Neuronal stem cell (in vitro differentiated cells): ENCODE data around the gene IPCEF1.

Experiments
- DNase-seq: peaks from one replicate; pipeline ENCODE4 v3.0.0-alpha.2; 2013; ENCODE audit warnings: low spot score
- H2AFZ ChIP-seq: one replicate; pipeline ENCODE4 v1.6.1; 2013; ENCODE audit warnings: mild to moderate bottlenecking, low read length, inconsistent platforms
- H2AK5ac ChIP-seq: 2 replicates; pipeline ENCODE4 v1.6.1; 2013; ENCODE audit warnings: low read depth, mild to moderate bottlenecking, inconsistent platforms, low read length, moderate library complexity, mixed read lengths
- H2BK120ac ChIP-seq: 2 replicates; pipeline ENCODE4 v1.6.1; 2013; ENCODE audit warnings: low read depth, mild to moderate bottlenecking, inconsistent platforms, low read length, moderate library complexity, mixed read lengths
- H2BK12ac ChIP-seq: one replicate; pipeline ENCODE4 v1.6.1; 2013; ENCODE audit warnings: low read length, inconsistent platforms
- H2BK15ac ChIP-seq: 2 replicates; pipeline ENCODE4 v1.6.1; 2013; ENCODE audit warnings: mild to moderate bottlenecking, low read length, inconsistent platforms, mixed read lengths
- H2BK5ac ChIP-seq: one replicate; pipeline ENCODE4 v1.6.1; 2013; ENCODE audit warnings: inconsistent platforms, mild to moderate bottlenecking, low read length, moderate library complexity
- H3K14ac ChIP-seq: one replicate; pipeline ENCODE4 v1.6.1; 2013; ENCODE audit warnings: low read length, inconsistent platforms
- H3K18ac ChIP-seq: 2 replicates; pipeline ENCODE4 v1.6.1; 2013; ENCODE audit warnings: low read length, inconsistent platforms
- H3K23ac ChIP-seq: 2 replicates; pipeline ENCODE4 v1.6.1; 2013; ENCODE audit warnings: low read depth, mild to moderate bottlenecking, mixed read lengths, low read length, inconsistent platforms; ENCODE audit not compliant: poor library complexity
- H3K27ac ChIP-seq: replicated peaks from 3 replicates; pipeline ENCODE4 v1.5.1; 2013; ENCODE audit warnings: low read length, inconsistent platforms
- H3K27me3 ChIP-seq, 3 experiments: 2 replicates each; pipeline ENCODE4 v1.6.1; 2013; ENCODE audit warnings: low read length in 3 of 3, mild to moderate bottlenecking in 2 of 3, inconsistent platforms in 1 of 3, low read depth in 1 of 3, mixed read lengths in 1 of 3, moderate library complexity in 1 of 3; ENCODE audit not compliant: control insufficient read depth in 3 of 3, insufficient read depth in 3 of 3
- H3K36me3 ChIP-seq, 2 donors: replicated peaks in 1 of 2; 2 replicates each; pipeline ENCODE4 v1.6.1; 2013; ENCODE audit warnings: low read length in 2 of 2; ENCODE audit not compliant: control insufficient read depth in 2 of 2, insufficient read depth in 2 of 2
- H3K4ac ChIP-seq: 2 replicates; pipeline ENCODE4 v1.6.1; 2013; ENCODE audit warnings: inconsistent platforms, mild to moderate bottlenecking, low read length, moderate library complexity
- H3K4me1 ChIP-seq, 2 donors: 1 replicate in 1 of 2; 2 replicates in 1 of 2; pipeline ENCODE4 v1.6.1; 2013; ENCODE audit warnings: low read length in 2 of 2, low read depth in 1 of 2; ENCODE audit not compliant: control insufficient read depth in 2 of 2, insufficient read depth in 1 of 2
- H3K4me2 ChIP-seq: one replicate; pipeline ENCODE4 v1.6.1; 2013; ENCODE audit warnings: mild to moderate bottlenecking, low read length, inconsistent platforms; ENCODE audit not compliant: insufficient read depth, poor library complexity, severe bottlenecking
- H3K4me3 ChIP-seq, 2 donors: 2 replicates each; pipeline ENCODE4 v1.5.1; 2013; ENCODE audit warnings: low read length in 2 of 2, mild to moderate bottlenecking in 2 of 2, inconsistent platforms in 1 of 2, moderate library complexity in 1 of 2
- H3K79me1 ChIP-seq: one replicate; pipeline ENCODE4 v1.6.1; 2013; ENCODE audit warnings: low read depth, mild to moderate bottlenecking, inconsistent platforms, low read length, moderate library complexity
- H3K9ac ChIP-seq: one replicate; pipeline ENCODE4 v1.6.1; 2013; ENCODE audit warnings: mild to moderate bottlenecking, low read depth, low read length, inconsistent platforms; ENCODE audit not compliant: poor library complexity
- H3K9me3 ChIP-seq, 2 donors: replicated peaks in 1 of 2; 2 replicates each; pipeline versions ENCODE3 to v1.6.1; 2013; ENCODE audit warnings: low read length in 2 of 2, mild to moderate bottlenecking in 2 of 2, inconsistent platforms in 1 of 2, low read depth in 1 of 2, mixed read lengths in 1 of 2, moderate library complexity in 1 of 2; ENCODE audit not compliant: control insufficient read depth in 2 of 2, insufficient read depth in 1 of 2
- H4K8ac ChIP-seq: one replicate; pipeline ENCODE4 v1.6.1; 2013; ENCODE audit warnings: low read depth, mild to moderate bottlenecking, inconsistent platforms, low read length, moderate library complexity
- H4K91ac ChIP-seq: one replicate; pipeline ENCODE4 v1.6.1; 2013; ENCODE audit warnings: low read length, low read depth, mild to moderate bottlenecking, inconsistent platforms; ENCODE audit not compliant: poor library complexity
- WGBS, 2 donors: extraction: QIAGEN DNeasy Blood & Tissue Kit; methylation state at CpG; one replicate each; pipeline ENCODE4 v1.1.7; 2013; ENCODE audit warnings: missing lambda C conversion rate in 2 of 2, mixed read lengths in 1 of 2; ENCODE audit not compliant: insufficient read length in 2 of 2, insufficient replicate concordance in 1 of 2; ENCODE audit errors: extremely low coverage in 2 of 2; 5-methylcytosine and 5-hydroxymethylcytosine counted together

IPCEF1 gene

GRCh38 chr6:154112181-154112809 lies 244.3 kb downstream of the IPCEF1 start:
- H3K14ac ChIP-seq: no peak overlapping the region
- H2BK15ac ChIP-seq: no peak overlapping the region
- no peak overlapping the region for H3K4me2 ChIP-seq
- no peak overlapping the region for H3K4ac ChIP-seq
- H2BK5ac ChIP-seq: no peak overlapping the region
- H2AFZ ChIP-seq: no peak overlapping the region
- H3K27me3 ChIP-seq: no peaks in the 10 kb centered on the region
- no peaks in the 10 kb centered on the region for H3K36me3 ChIP-seq
- no peak overlapping the region for H4K8ac ChIP-seq
- H3K4me3 ChIP-seq: no peak overlapping the region
- no peak overlapping the region for H4K91ac ChIP-seq
- DNase-seq: no peak
- no CpG with 5 or more reads among the region's 2 CpGs for WGBS, 2 donors
- no peaks in the 10 kb centered on the region for H3K79me1 ChIP-seq
- no peak overlapping the region for H2BK120ac ChIP-seq
- H3K4me1 ChIP-seq: no peaks in the 10 kb centered on the region
- no peak overlapping the region for H2AK5ac ChIP-seq
- H3K27ac ChIP-seq: no peak overlapping the region
- no peak overlapping the region for H3K18ac ChIP-seq
- no peak overlapping the region for H3K23ac ChIP-seq
- no peak overlapping the region for H3K9ac ChIP-seq
- H2BK12ac ChIP-seq: no peak overlapping the region
- H3K9me3 ChIP-seq: no peaks in the 10 kb centered on the region

GRCh38 chr6:154111025-154111424 lies 245.6 kb downstream of the IPCEF1 start:
- H3K9me3 ChIP-seq: no peaks in the 10 kb centered on the region
- no CpG with 5 or more reads among the region's 1 CpG for WGBS, 2 donors
- no peak for DNase-seq
- H2AK5ac ChIP-seq: no peak overlapping the region
- no peak overlapping the region for H4K91ac ChIP-seq
- H2BK15ac ChIP-seq: no peak overlapping the region
- no peak overlapping the region for H3K4me3 ChIP-seq
- H3K18ac ChIP-seq: no peak overlapping the region
- H2BK5ac ChIP-seq: no peak overlapping the region
- H2BK120ac ChIP-seq: no peak overlapping the region
- no peak overlapping the region for H3K4me2 ChIP-seq
- no peak overlapping the region for H3K27ac ChIP-seq
- H3K79me1 ChIP-seq: no peaks in the 10 kb centered on the region
- H4K8ac ChIP-seq: no peak overlapping the region
- no peak overlapping the region for H2AFZ ChIP-seq
- H3K14ac ChIP-seq: no peak overlapping the region
- no peaks in the 10 kb centered on the region for H3K27me3 ChIP-seq
- H3K4me1 ChIP-seq: no peaks in the 10 kb centered on the region
- H3K36me3 ChIP-seq: no peaks in the 10 kb centered on the region
- H3K4ac ChIP-seq: no peak overlapping the region
- H3K9ac ChIP-seq: no peak overlapping the region
- no peak overlapping the region for H2BK12ac ChIP-seq
- no peak overlapping the region for H3K23ac ChIP-seq

- H4K8ac ChIP-seq: no peak overlapping the region
- H3K23ac ChIP-seq: no peak overlapping the region
- DNase-seq: no peak
- no peak overlapping the region for H2BK12ac ChIP-seq
- no peak overlapping the region for H3K27ac ChIP-seq
- no peaks in the 10 kb centered on the region for H3K4me1 ChIP-seq
- no peaks in the 10 kb centered on the region for H3K36me3 ChIP-seq
- H2BK120ac ChIP-seq: no peak overlapping the region
- H3K27me3 ChIP-seq: no peaks in the 10 kb centered on the region
- no CpG with 5 or more reads among the region's 2 CpGs for WGBS, 2 donors
- H3K9ac ChIP-seq: no peak overlapping the region
- H3K4me3 ChIP-seq: no peak overlapping the region
- no peak overlapping the region for H2AFZ ChIP-seq
- H3K79me1 ChIP-seq: no peaks in the 10 kb centered on the region
- H2AK5ac ChIP-seq: no peak overlapping the region
- no peak overlapping the region for H4K91ac ChIP-seq
- H2BK5ac ChIP-seq: no peak overlapping the region
- no peak overlapping the region for H2BK15ac ChIP-seq
- no peak overlapping the region for H3K18ac ChIP-seq
- H3K9me3 ChIP-seq: no peaks in the 10 kb centered on the region
- H3K4ac ChIP-seq: no peak overlapping the region
- H3K14ac ChIP-seq: no peak overlapping the region
- no peak overlapping the region for H3K4me2 ChIP-seq
Observed at GRCh38 chr6:154106251-154106650, 250.4 kb downstream of the IPCEF1 start.
